ENCODE data around the gene HS3ST6.

- no peak for TF ChIP-seq POLR2A (IDR thresholded peaks at IDR 0.05)
- TF ChIP-seq CTCF (IDR thresholded peaks at IDR 0.05), result no peak
These were observed 1.2 kb upstream of the HS3ST6 start for GRCh38 chr16:1919327-1919998.

All from vagina (tissue), 2 donors.